GM18517 (cell line): Measurements from ENCODE around the gene NDUFB8.

Source experiments
- ATAC-seq: cut with Tn5 transposase; IDR thresholded peaks from one replicate; pipeline ENCODE4 v1.9.1; 2021; ENCODE audit warnings: mild to moderate bottlenecking, moderate library complexity; ENCODE audit not compliant: unreplicated experiment

The NDUFB8 gene

GRCh38 chr10:100479037-100479436, 50.6 kb downstream of the NDUFB8 start:
- no peak for ATAC-seq

GRCh38 chr10:100477970-100478369, 51.7 kb downstream of the NDUFB8 start:
- ATAC-seq: no peak
